Neural crest cell (in vitro differentiated cells): ENCODE results near the gene WWOX. TPM values are rescaled to one million over a fixed set of nuclear protein-coding genes. Genes with fewer than 3 reads are reported as not detected.

ENCODE experiments used
- DNase-seq: peaks from one replicate; pipeline ENCODE4 v3.0.0; 2021; ENCODE audit warnings: low read depth, mixed read lengths, low spot score
- H3K27ac Mint-ChIP-seq: one replicate; pipeline ENCODE4 v1.8.0; 2021; ENCODE audit warnings: mild to moderate bottlenecking, mixed read lengths; ENCODE audit not compliant: unreplicated experiment
- H3K27me3 Mint-ChIP-seq: 2 replicates; pipeline ENCODE4 v1.8.0; 2021; ENCODE audit warnings: low read depth, mild to moderate bottlenecking, mixed read lengths
- H3K36me3 Mint-ChIP-seq: 2 replicates; pipeline ENCODE4 v1.8.0; 2021; ENCODE audit warnings: low read depth, mild to moderate bottlenecking, mixed read lengths
- H3K4me1 Mint-ChIP-seq: 2 replicates; pipeline ENCODE4 v1.8.0; 2021; ENCODE audit warnings: mixed read lengths
- H3K4me3 Mint-ChIP-seq: one replicate; pipeline ENCODE4 v1.8.0; 2021; ENCODE audit warnings: mild to moderate bottlenecking, mixed read lengths
- H3K9me3 Mint-ChIP-seq: 2 replicates; pipeline ENCODE4 v1.8.0; 2021; ENCODE audit warnings: mixed read lengths
- CTCF ChIP-seq: fragments of 200-600 bp; sonication (generic); conservative IDR thresholded peaks from 2 replicates; pipeline ENCODE4 v1.5.0; 2021; ENCODE audit warnings: antibody characterized with exemption, mild to moderate bottlenecking
- total RNA-seq: library from RNA; stranded (reverse); gene quantifications from 2 replicates; pipeline ENCODE4 v1.2.1, GENCODE V29; 2021

WWOX gene
- total RNA-seq, 1 donor from 2014 or later, result 30.5 TPM

GRCh38 chr16:78624366-78624765 is 524.9 kb downstream of the WWOX start:
- Mint-ChIP-seq H3K27ac (no peak overlapping the region), H3K36me3 (no peaks in the 10 kb centered on the region), H3K27me3 (no peaks in the 10 kb centered on the region), H3K4me3 (no peak overlapping the region), H3K9me3 (no peaks in the 10 kb centered on the region), H3K4me1 (peaks cover 7% of the 10 kb centered on the region)
- no peak for TF ChIP-seq CTCF
- DNase-seq, result no peak

GRCh38 chr16:78628461-78629045 is 529.1 kb downstream of the WWOX start:
- H3K36me3 Mint-ChIP-seq, result peaks cover 3% of the 10 kb centered on the region
- H3K4me3 Mint-ChIP-seq, result no peak overlapping the region
- H3K9me3 Mint-ChIP-seq, result peaks cover 7% of the 10 kb centered on the region
- H3K27ac Mint-ChIP-seq, result no peak overlapping the region
- H3K27me3 Mint-ChIP-seq, result no peaks in the 10 kb centered on the region
- peaks cover 7% of the 10 kb centered on the region for H3K4me1 Mint-ChIP-seq
- no peak for DNase-seq
- no peak for TF ChIP-seq CTCF

GRCh38 chr16:78629173-78629572 is 529.7 kb downstream of the WWOX start:
- TF ChIP-seq CTCF, result no peak
- Mint-ChIP-seq H3K4me1 (peaks cover 7% of the 10 kb centered on the region), H3K9me3 (peaks cover 7% of the 10 kb centered on the region), H3K27me3 (no peaks in the 10 kb centered on the region), H3K4me3 (no peak overlapping the region), H3K27ac (no peak overlapping the region), H3K36me3 (peaks cover 3% of the 10 kb centered on the region)
- no peak for DNase-seq

GRCh38 chr16:78630102-78630501 is 530.6 kb downstream of the WWOX start:
- Mint-ChIP-seq H3K27ac (no peak overlapping the region), H3K36me3 (peaks cover 3% of the 10 kb centered on the region), H3K9me3 (peaks cover 7% of the 10 kb centered on the region), H3K4me3 (no peak overlapping the region), H3K4me1 (peaks cover 7% of the 10 kb centered on the region), H3K27me3 (no peaks in the 10 kb centered on the region)
- DNase-seq, result no peak
- TF ChIP-seq CTCF, result no peak

- peaks cover 6% of the 10 kb centered on the region for H3K4me1 Mint-ChIP-seq
- peaks cover 7% of the 10 kb centered on the region for H3K9me3 Mint-ChIP-seq
- H3K36me3 Mint-ChIP-seq, result peaks cover 3% of the 10 kb centered on the region
- no peaks in the 10 kb centered on the region for H3K27me3 Mint-ChIP-seq
- no peak for DNase-seq
- H3K27ac Mint-ChIP-seq, result no peak overlapping the region
- TF ChIP-seq CTCF, result no peak
- no peak overlapping the region for H3K4me3 Mint-ChIP-seq
Observed at GRCh38 chr16:78633551-78633950, 534.1 kb downstream of the WWOX start.
